H9 (cell line): Measurements from ENCODE around the gene MGLL. TPM values are rescaled to one million over a fixed set of nuclear protein-coding genes. Genes with fewer than 3 reads are reported as not detected.

Source experiments
- DNase-seq: peaks from one replicate; pipeline ENCODE4 v3.0.0-alpha.2; 2017
- H2AFZ ChIP-seq: one replicate; pipeline ENCODE4 v1.6.1; 2013; ENCODE audit warnings: mild to moderate bottlenecking, low read length, control low read depth, moderate library complexity
- H2AK5ac ChIP-seq: 2 replicates; pipeline ENCODE4 v1.6.1; 2013; ENCODE audit warnings: low read length, control low read depth, mixed read lengths; ENCODE audit not compliant: insufficient read length
- H2BK120ac ChIP-seq: one replicate; pipeline ENCODE4 v1.6.1; 2013; ENCODE audit warnings: low read depth, mild to moderate bottlenecking, low read length, control low read depth, inconsistent platforms; ENCODE audit not compliant: poor library complexity, severe bottlenecking
- H2BK12ac ChIP-seq: 2 replicates; pipeline ENCODE4 v1.6.1; 2013; ENCODE audit warnings: low read length, control low read depth, mixed read lengths, low read depth; ENCODE audit not compliant: insufficient read length
- H2BK15ac ChIP-seq: 2 replicates; pipeline ENCODE4 v1.6.1; 2013; ENCODE audit warnings: low read depth, low read length, control low read depth
- H2BK20ac ChIP-seq: one replicate; pipeline ENCODE4 v1.6.1; 2013; ENCODE audit warnings: low read depth, mild to moderate bottlenecking, low read length, control low read depth, inconsistent platforms; ENCODE audit not compliant: poor library complexity, severe bottlenecking
- H2BK5ac ChIP-seq: 2 replicates; pipeline ENCODE4 v1.6.1; 2013; ENCODE audit warnings: low read length, control low read depth, mixed read lengths; ENCODE audit not compliant: insufficient read length
- H3K14ac ChIP-seq: 2 replicates; pipeline ENCODE4 v1.6.1; 2013; ENCODE audit warnings: low read length, control low read depth; ENCODE audit not compliant: insufficient read depth
- H3K18ac ChIP-seq: 2 replicates; pipeline ENCODE4 v1.6.1; 2013; ENCODE audit warnings: low read depth, mild to moderate bottlenecking, mixed read lengths, low read length, control low read depth; ENCODE audit not compliant: insufficient read length
- H3K23ac ChIP-seq: 2 replicates; pipeline ENCODE4 v1.6.1; 2013; ENCODE audit warnings: low read length, control low read depth, mixed read lengths, low read depth; ENCODE audit not compliant: insufficient read length
- H3K23me2 ChIP-seq: 2 replicates; pipeline ENCODE4 v1.6.1; 2013; ENCODE audit warnings: low read depth, mild to moderate bottlenecking, mixed read lengths, low read length, control low read depth; ENCODE audit not compliant: insufficient read length, poor library complexity, severe bottlenecking
- H3K27ac ChIP-seq: 2 replicates; pipeline ENCODE4 v1.5.1; 2013; ENCODE audit warnings: low read length, control low read depth, mixed read lengths, low read depth; ENCODE audit not compliant: insufficient read length
- H3K27me3 ChIP-seq: 2 replicates; pipeline ENCODE4 v1.6.1; 2013; ENCODE audit warnings: low read length, control low read depth, inconsistent platforms; ENCODE audit not compliant: insufficient read depth
- H3K4ac ChIP-seq: 2 replicates; pipeline ENCODE4 v1.6.1; 2013; ENCODE audit warnings: low read depth, mild to moderate bottlenecking, control low read depth, inconsistent platforms, low read length, moderate library complexity
- H3K4me1 ChIP-seq: 2 replicates; pipeline ENCODE4 v1.6.1; 2013; ENCODE audit warnings: low read length, control low read depth, inconsistent platforms; ENCODE audit not compliant: insufficient read depth
- H3K4me2 ChIP-seq: 2 replicates; pipeline ENCODE4 v1.6.1; 2013; ENCODE audit warnings: low read length, control low read depth, mixed read lengths; ENCODE audit not compliant: insufficient read length, insufficient read depth
- H3K56ac ChIP-seq: 2 replicates; pipeline ENCODE4 v1.6.1; 2013; ENCODE audit warnings: low read depth, mild to moderate bottlenecking, mixed read lengths, low read length, control low read depth; ENCODE audit not compliant: insufficient read length
- H3K79me1 ChIP-seq: 2 replicates; pipeline ENCODE4 v1.6.1; 2013; ENCODE audit warnings: low read depth, mild to moderate bottlenecking, moderate library complexity, low read length, control low read depth, inconsistent platforms; ENCODE audit not compliant: insufficient read depth, poor library complexity, severe bottlenecking
- H3K79me2 ChIP-seq: 2 replicates; pipeline ENCODE4 v1.6.1; 2013; ENCODE audit warnings: low read length, control low read depth, inconsistent platforms; ENCODE audit not compliant: insufficient read depth
- H3K9ac ChIP-seq: 2 replicates; pipeline ENCODE4 v1.6.1; 2013; ENCODE audit warnings: low read length, control low read depth, mixed read lengths; ENCODE audit not compliant: insufficient read length; ENCODE audit errors: extremely low read depth
- H3K9me3 ChIP-seq: one replicate; pipeline ENCODE4 v1.6.1; 2013; ENCODE audit warnings: low read depth, low read length, inconsistent platforms; ENCODE audit not compliant: control insufficient read depth
- H3T11ph ChIP-seq: one replicate; pipeline ENCODE4 v1.6.1; 2013; ENCODE audit warnings: mild to moderate bottlenecking, low read length, control low read depth, inconsistent platforms
- H4K20me1 ChIP-seq: one replicate; pipeline ENCODE4 v1.6.1; 2013; ENCODE audit not compliant: control insufficient read depth, insufficient read length, insufficient read depth
- H4K5ac ChIP-seq: 2 replicates; pipeline ENCODE4 v1.6.1; 2013; ENCODE audit warnings: low read depth, mild to moderate bottlenecking, mixed read lengths, low read length, control low read depth; ENCODE audit not compliant: insufficient read length
- H4K8ac ChIP-seq: replicated peaks from 2 replicates; pipeline ENCODE4 v1.6.1; 2013; ENCODE audit warnings: low read length, control low read depth, mixed read lengths, low read depth; ENCODE audit not compliant: insufficient read length
- H4K91ac ChIP-seq: 2 replicates; pipeline ENCODE4 v1.6.1; 2013; ENCODE audit warnings: low read depth, mild to moderate bottlenecking, moderate library complexity, mixed read lengths, low read length, control low read depth; ENCODE audit not compliant: insufficient read length
- H3K27ac Mint-ChIP-seq, 3 experiments: 2 replicates in 2 of 3; 3 replicates in 1 of 3; pipeline ENCODE4 v1.8.0; 2020 to 2021; ENCODE audit warnings: mixed read lengths in 3 of 3, mild to moderate bottlenecking in 1 of 3, moderate library complexity in 1 of 3
- H3K27me3 Mint-ChIP-seq: 2 replicates; pipeline ENCODE4 v1.8.0; 2021; ENCODE audit warnings: low read depth, mild to moderate bottlenecking, moderate library complexity, mixed read lengths
- H3K36me3 Mint-ChIP-seq, 3 experiments: 2 replicates in 2 of 3; 3 replicates in 1 of 3; pipeline ENCODE4 v1.8.0; 2020 to 2021; ENCODE audit warnings: low read depth in 3 of 3, mixed read lengths in 3 of 3; ENCODE audit not compliant: insufficient read depth in 1 of 3
- H3K4me1 Mint-ChIP-seq, 2 experiments: 2 replicates each; pipeline ENCODE4 v1.8.0; 2020; ENCODE audit warnings: mixed read lengths in 2 of 2
- H3K4me3 Mint-ChIP-seq, 2 experiments: 2 replicates in 1 of 2; 3 replicates in 1 of 2; pipeline ENCODE4 v1.8.0; 2020 to 2021; ENCODE audit warnings: mild to moderate bottlenecking in 2 of 2, mixed read lengths in 2 of 2, moderate library complexity in 1 of 2
- H3K9me3 Mint-ChIP-seq, 2 experiments: 2 replicates in 1 of 2; 3 replicates in 1 of 2; pipeline ENCODE4 v1.8.0; 2020; ENCODE audit warnings: mild to moderate bottlenecking in 2 of 2, mixed read lengths in 2 of 2, moderate library complexity in 1 of 2
- CTCF ChIP-seq: fragments of 200-600 bp; sonication (generic); conservative IDR thresholded peaks from 3 replicates; pipeline ENCODE4 v1.8.0; 2021; ENCODE audit warnings: antibody characterized with exemption, mild to moderate bottlenecking
- WGBS: extraction: QIAGEN DNeasy Blood & Tissue Kit; methylation state at CpG from one replicate; pipeline ENCODE4 v1.1.7; 2013; ENCODE audit warnings: missing lambda C conversion rate, low lambda C conversion rate, mixed read lengths; ENCODE audit not compliant: insufficient read length; ENCODE audit errors: extremely low coverage; 5-methylcytosine and 5-hydroxymethylcytosine counted together
- total RNA-seq: library from RNA; stranded (reverse); gene quantifications from 2 replicates; pipeline ENCODE4 v1.2.1, GENCODE V29; 2021

The MGLL gene
- total RNA-seq, 1 experiment from 2014 or later: 0.11 TPM

GRCh38 chr3:127741690-127742089 lies 80.6 kb downstream of the MGLL start:
- Histone ChIP-seq H3K4me1 (no peaks in the 10 kb centered on the region), H3K23ac (no peak overlapping the region), H2BK120ac (no peak overlapping the region), H3K79me2 (no peaks in the 10 kb centered on the region), H3K9me3 (no peaks in the 10 kb centered on the region), H3K27ac (no peak overlapping the region), H3K4ac (no peak overlapping the region), H2BK20ac (no peak overlapping the region), H3K79me1 (no peaks in the 10 kb centered on the region), H2BK12ac (no peak overlapping the region), H4K20me1 (no peaks in the 10 kb centered on the region), H3K14ac (no peak overlapping the region), H3K9ac (no peak overlapping the region), H2BK15ac (no peak overlapping the region), H4K91ac (no peak overlapping the region), H4K5ac (no peak overlapping the region), H2AK5ac (no peak overlapping the region), H3K27me3 (no peaks in the 10 kb centered on the region), H3T11ph (no peak overlapping the region), H2BK5ac (no peak overlapping the region), H3K4me2 (no peak overlapping the region), H3K56ac (no peak overlapping the region), H3K23me2 (no peaks in the 10 kb centered on the region), H4K8ac (no peak overlapping the region), H3K18ac (no peak overlapping the region), H2AFZ (no peak overlapping the region)
- H3K9me3 Mint-ChIP-seq: no peaks in the 10 kb centered on the region
- peaks cover 3% of the 10 kb centered on the region; the same call in 1 of the 2 replicates for H3K27me3 Mint-ChIP-seq
- WGBS: no CpG with 5 or more reads among the region's 1 CpG
- TF ChIP-seq CTCF: no peak
- H3K27ac Mint-ChIP-seq: no peak overlapping the region
- H3K4me3 Mint-ChIP-seq: no peak overlapping the region
- no peak for DNase-seq
- H3K4me1 Mint-ChIP-seq: peaks cover 0 to 8% of the 10 kb centered on the region in 2 experiments; a peak in 1 of 4 replicates
- no peaks in the 10 kb centered on the region for H3K36me3 Mint-ChIP-seq
